ENCODE results near the gene CCDC40. TPM values are rescaled to one million over a fixed set of nuclear protein-coding genes. Genes with fewer than 3 reads are reported as not detected.
A peak's percentile ranks its signal among the peaks of the same experiment; 100 is the strongest.

Gene CCDC40
- total RNA-seq, 1 donor from 2014 or later, result 1.0 TPM

- Histone ChIP-seq H3K9me3 (ENCODE audit: control insufficient read depth in 3 of 3, low read length in 3 of 3) (no peaks in the 10 kb centered on the region), H3K4me1 (ENCODE audit: control insufficient read depth in 3 of 3, insufficient read depth in 3 of 3, low read length in 3 of 3) (no peaks in the 10 kb centered on the region), H3K4me3 (ENCODE audit: low read length in 3 of 3) (no peak overlapping the region), H3K36me3 (ENCODE audit: control insufficient read depth in 3 of 3, insufficient read depth in 3 of 3, low read length in 3 of 3) (no peaks in the 10 kb centered on the region), H3K27me3 (ENCODE audit: control insufficient read depth in 3 of 3, insufficient read depth in 3 of 3, low read length in 3 of 3) (no peaks in the 10 kb centered on the region), H3K9ac (ENCODE audit: low read depth in 1 of 3, low read length in 3 of 3) (no peak overlapping the region), H3K27ac (ENCODE audit: low read depth, low read length) (no peak overlapping the region)
These were observed 54.9 kb downstream of the CCDC40 start for GRCh38 chr17:80091376-80091775.

GRCh38 chr17:80092959-80093358 is 56.5 kb downstream of the CCDC40 start:
- Histone ChIP-seq H3K27ac (ENCODE audit: low read depth, low read length) (no peak overlapping the region), H3K4me3 (ENCODE audit: low read length in 3 of 3) (no peak overlapping the region), H3K9ac (ENCODE audit: low read depth in 1 of 3, low read length in 3 of 3) (no peak overlapping the region), H3K36me3 (ENCODE audit: control insufficient read depth in 3 of 3, insufficient read depth in 3 of 3, low read length in 3 of 3) (no peaks in the 10 kb centered on the region), H3K4me1 (ENCODE audit: control insufficient read depth in 3 of 3, insufficient read depth in 3 of 3, low read length in 3 of 3) (no peaks in the 10 kb centered on the region), H3K27me3 (ENCODE audit: control insufficient read depth in 3 of 3, insufficient read depth in 3 of 3, low read length in 3 of 3) (no peaks in the 10 kb centered on the region), H3K9me3 (ENCODE audit: control insufficient read depth in 3 of 3, low read length in 3 of 3) (no peaks in the 10 kb centered on the region)

- H3K4me1 ChIP-seq (ENCODE audit: control insufficient read depth in 3 of 3, insufficient read depth in 3 of 3, low read length in 3 of 3), result no peaks in the 10 kb centered on the region
- no peak overlapping the region for H3K9ac ChIP-seq (ENCODE audit: low read depth in 1 of 3, low read length in 3 of 3)
- no peak overlapping the region for H3K27ac ChIP-seq (ENCODE audit: low read depth, low read length)
- no peaks in the 10 kb centered on the region for H3K9me3 ChIP-seq (ENCODE audit: control insufficient read depth in 3 of 3, low read length in 3 of 3)
- H3K4me3 ChIP-seq (ENCODE audit: low read length in 3 of 3), result no peak overlapping the region
- no peaks in the 10 kb centered on the region for H3K36me3 ChIP-seq (ENCODE audit: control insufficient read depth in 3 of 3, insufficient read depth in 3 of 3, low read length in 3 of 3)
- no peaks in the 10 kb centered on the region for H3K27me3 ChIP-seq (ENCODE audit: control insufficient read depth in 3 of 3, insufficient read depth in 3 of 3, low read length in 3 of 3)
These were observed 58.8 kb downstream of the CCDC40 start for GRCh38 chr17:80095038-80095843.

GRCh38 chr17:80095844-80096475 is 59.5 kb downstream of the CCDC40 start:
- H3K4me1 ChIP-seq (ENCODE audit: control insufficient read depth in 3 of 3, insufficient read depth in 3 of 3, low read length in 3 of 3), result peaks cover 0 to 5% (median 2%) of the 10 kb centered on the region in 3 donors
- no peaks in the 10 kb centered on the region for H3K36me3 ChIP-seq (ENCODE audit: control insufficient read depth in 3 of 3, insufficient read depth in 3 of 3, low read length in 3 of 3)
- H3K9me3 ChIP-seq (ENCODE audit: control insufficient read depth in 3 of 3, low read length in 3 of 3), result no peaks in the 10 kb centered on the region
- H3K27ac ChIP-seq (ENCODE audit: low read depth, low read length), result no peak overlapping the region
- no peak overlapping the region for H3K4me3 ChIP-seq (ENCODE audit: low read length in 3 of 3)
- H3K27me3 ChIP-seq (ENCODE audit: control insufficient read depth in 3 of 3, insufficient read depth in 3 of 3, low read length in 3 of 3), result no peaks in the 10 kb centered on the region
- no peak overlapping the region for H3K9ac ChIP-seq (ENCODE audit: low read depth in 1 of 3, low read length in 3 of 3)

GRCh38 chr17:80096561-80097021 is 60.1 kb downstream of the CCDC40 start:
- Histone ChIP-seq H3K4me3 (ENCODE audit: low read length in 3 of 3) (no peak overlapping the region), H3K9me3 (ENCODE audit: control insufficient read depth in 3 of 3, low read length in 3 of 3) (no peaks in the 10 kb centered on the region), H3K27ac (ENCODE audit: low read depth, low read length) (no peak overlapping the region), H3K27me3 (ENCODE audit: control insufficient read depth in 3 of 3, insufficient read depth in 3 of 3, low read length in 3 of 3) (no peaks in the 10 kb centered on the region), H3K4me1 (ENCODE audit: control insufficient read depth in 3 of 3, insufficient read depth in 3 of 3, low read length in 3 of 3) (peaks cover under 1 to 6% (median 2%) of the 10 kb centered on the region in 3 donors), H3K9ac (ENCODE audit: low read depth in 1 of 3, low read length in 3 of 3) (no peak overlapping the region), H3K36me3 (ENCODE audit: control insufficient read depth in 3 of 3, insufficient read depth in 3 of 3, low read length in 3 of 3) (peaks cover 0 to under 1% (median 0%) of the 10 kb centered on the region in 3 donors)

- Histone ChIP-seq H3K27ac (ENCODE audit: low read depth, low read length) (no peak overlapping the region), H3K9me3 (ENCODE audit: control insufficient read depth in 3 of 3, low read length in 3 of 3) (no peaks in the 10 kb centered on the region), H3K4me1 (ENCODE audit: control insufficient read depth in 3 of 3, insufficient read depth in 3 of 3, low read length in 3 of 3) (peaks cover 6 to 10% (median 7%) of the 10 kb centered on the region in 3 donors), H3K9ac (ENCODE audit: low read depth in 1 of 3, low read length in 3 of 3) (no peak overlapping the region), H3K4me3 (ENCODE audit: low read length in 3 of 3) (no peak overlapping the region), H3K27me3 (ENCODE audit: control insufficient read depth in 3 of 3, insufficient read depth in 3 of 3, low read length in 3 of 3) (no peaks in the 10 kb centered on the region), H3K36me3 (ENCODE audit: control insufficient read depth in 3 of 3, insufficient read depth in 3 of 3, low read length in 3 of 3) (peaks cover 0 to 3% (median 0%) of the 10 kb centered on the region in 3 donors)
These were observed 60.7 kb downstream of the CCDC40 start for GRCh38 chr17:80097127-80097621.

GRCh38 chr17:80097844-80098691 is 61.6 kb downstream of the CCDC40 start:
- no peaks in the 10 kb centered on the region for H3K9me3 ChIP-seq (ENCODE audit: control insufficient read depth in 3 of 3, low read length in 3 of 3)
- no peak overlapping the region for H3K27ac ChIP-seq (ENCODE audit: low read depth, low read length)
- no peak overlapping the region for H3K9ac ChIP-seq (ENCODE audit: low read depth in 1 of 3, low read length in 3 of 3)
- H3K4me3 ChIP-seq (ENCODE audit: low read length in 3 of 3), result no peak overlapping the region
- no peaks in the 10 kb centered on the region for H3K27me3 ChIP-seq (ENCODE audit: control insufficient read depth in 3 of 3, insufficient read depth in 3 of 3, low read length in 3 of 3)
- H3K4me1 ChIP-seq (ENCODE audit: control insufficient read depth in 3 of 3, insufficient read depth in 3 of 3, low read length in 3 of 3), result peaks cover 11 to 14% (median 13%) of the 10 kb centered on the region in 3 donors
- H3K36me3 ChIP-seq (ENCODE audit: control insufficient read depth in 3 of 3, insufficient read depth in 3 of 3, low read length in 3 of 3), result peaks cover 0 to 3% (median 0%) of the 10 kb centered on the region in 3 donors

GRCh38 chr17:80099291-80100034 is 63.0 kb downstream of the CCDC40 start:
- H3K36me3 ChIP-seq (ENCODE audit: control insufficient read depth in 3 of 3, insufficient read depth in 3 of 3, low read length in 3 of 3), result peaks cover 0 to 3% (median 0%) of the 10 kb centered on the region in 3 donors
- H3K9me3 ChIP-seq (ENCODE audit: control insufficient read depth in 3 of 3, low read length in 3 of 3), result no peaks in the 10 kb centered on the region
- no peak overlapping the region for H3K9ac ChIP-seq (ENCODE audit: low read depth in 1 of 3, low read length in 3 of 3)
- H3K4me1 ChIP-seq (ENCODE audit: control insufficient read depth in 3 of 3, insufficient read depth in 3 of 3, low read length in 3 of 3), result peaks cover 11 to 14% (median 13%) of the 10 kb centered on the region in 3 donors
- no peak overlapping the region for H3K27ac ChIP-seq (ENCODE audit: low read depth, low read length)
- H3K27me3 ChIP-seq (ENCODE audit: control insufficient read depth in 3 of 3, insufficient read depth in 3 of 3, low read length in 3 of 3), result no peaks in the 10 kb centered on the region
- H3K4me3 ChIP-seq (ENCODE audit: low read length in 3 of 3), result no peak overlapping the region

- peak overlapping the region in 1 of 3 donors; percentile 16 for H3K9ac ChIP-seq (ENCODE audit: low read depth in 1 of 3, low read length in 3 of 3)
- no peaks in the 10 kb centered on the region for H3K27me3 ChIP-seq (ENCODE audit: control insufficient read depth in 3 of 3, insufficient read depth in 3 of 3, low read length in 3 of 3)
- no peak overlapping the region for H3K27ac ChIP-seq (ENCODE audit: low read depth, low read length)
- H3K9me3 ChIP-seq (ENCODE audit: control insufficient read depth in 3 of 3, low read length in 3 of 3), result no peaks in the 10 kb centered on the region
- H3K36me3 ChIP-seq (ENCODE audit: control insufficient read depth in 3 of 3, insufficient read depth in 3 of 3, low read length in 3 of 3), result peaks cover 0 to 3% (median 0%) of the 10 kb centered on the region in 3 donors
- H3K4me3 ChIP-seq (ENCODE audit: low read length in 3 of 3), result no peak overlapping the region
- H3K4me1 ChIP-seq (ENCODE audit: control insufficient read depth in 3 of 3, insufficient read depth in 3 of 3, low read length in 3 of 3), result peaks cover 11 to 14% (median 13%) of the 10 kb centered on the region in 3 donors
These were observed 63.5 kb downstream of the CCDC40 start for GRCh38 chr17:80100035-80100323.
